Liver (tissue), 9 donors: ENCODE measurements around the gene SHOC2. TPM values are rescaled to one million over a fixed set of nuclear protein-coding genes. Genes with fewer than 3 reads are reported as not detected.

Experiments used
- DNase-seq: peaks from one replicate; pipeline ENCODE4 v3.0.0-alpha.2; 2017; ENCODE audit warnings: low spot score
- H3K27ac ChIP-seq, 2 donors: one replicate each; pipeline ENCODE4 v1.7.0; 2013; ENCODE audit warnings: inconsistent platforms in 2 of 2, low read length in 2 of 2, control low read depth in 1 of 2, low read depth in 1 of 2, mild to moderate bottlenecking in 1 of 2
- H3K27me3 ChIP-seq, 4 donors: one replicate each; pipeline versions ENCODE4 v1.6.1 to v1.7.0; 2013; ENCODE audit warnings: low read length in 3 of 4, inconsistent platforms in 1 of 4, mild to moderate bottlenecking in 1 of 4, moderate library complexity in 1 of 4; ENCODE audit not compliant: control insufficient read depth in 4 of 4, insufficient read depth in 4 of 4
- H3K36me3 ChIP-seq, 4 donors: one replicate each; pipeline versions ENCODE4 v1.6.1 to v1.7.0; 2013; ENCODE audit warnings: low read length in 3 of 4, mild to moderate bottlenecking in 3 of 4, low read depth in 1 of 4, moderate library complexity in 1 of 4; ENCODE audit not compliant: control insufficient read depth in 4 of 4, insufficient read depth in 3 of 4
- H3K4me1 ChIP-seq, 4 donors: one replicate each; pipeline versions ENCODE4 v1.6.1 to v1.7.0; 2013; ENCODE audit warnings: low read length in 3 of 4, mild to moderate bottlenecking in 3 of 4, moderate library complexity in 1 of 4; ENCODE audit not compliant: control insufficient read depth in 4 of 4, insufficient read depth in 4 of 4
- H3K4me3 ChIP-seq, 3 donors: one replicate each; pipeline versions ENCODE4 v1.6.1 to v1.7.0; 2013; ENCODE audit warnings: low read length in 3 of 3, control low read depth in 1 of 3, low read depth in 1 of 3, mild to moderate bottlenecking in 1 of 3
- H3K9ac ChIP-seq, 2 donors: one replicate each; pipeline ENCODE4 v1.7.0; 2013; ENCODE audit warnings: low read length in 2 of 2, mild to moderate bottlenecking in 2 of 2, moderate library complexity in 2 of 2, control low read depth in 1 of 2, low read depth in 1 of 2
- H3K9me3 ChIP-seq, 4 donors: one replicate each; pipeline versions ENCODE4 v1.6.1 to v1.7.0; 2013; ENCODE audit warnings: low read length in 3 of 4; ENCODE audit not compliant: control insufficient read depth in 4 of 4
- EGR1 ChIP-seq, 2 donors: IDR thresholded peaks; 2 replicates each; pipeline ENCODE4 v1.6.1; 2016 to 2018; ENCODE audit warnings: antibody characterized with exemption in 2 of 2, low read depth in 2 of 2
- FOXA1 ChIP-seq: IDR thresholded peaks from 2 replicates; pipeline ENCODE4 v1.6.1; 2016; ENCODE audit warnings: antibody characterized with exemption
- FOXA2 ChIP-seq: IDR thresholded peaks from 2 replicates; pipeline ENCODE4 v1.6.1; 2016; ENCODE audit warnings: antibody characterized with exemption
- HNF4A ChIP-seq, 2 donors: conservative IDR thresholded peaks; 2 replicates each; pipeline ENCODE4 v1.6.1; 2016; ENCODE audit warnings: antibody characterized with exemption in 2 of 2, mild to moderate bottlenecking in 2 of 2
- HNF4G ChIP-seq: IDR thresholded peaks from 2 replicates; pipeline ENCODE4 v1.6.1; 2016; ENCODE audit warnings: antibody characterized with exemption
- JUND ChIP-seq, 2 donors: IDR thresholded peaks; 2 replicates each; pipeline ENCODE4 v1.6.1; 2016; ENCODE audit warnings: antibody characterized with exemption in 2 of 2
- NR2F2 ChIP-seq: IDR thresholded peaks from 2 replicates; pipeline ENCODE4 v1.6.1; 2016; ENCODE audit warnings: antibody characterized with exemption
- RAD21 ChIP-seq, 2 donors: IDR thresholded peaks; 2 replicates each; pipeline ENCODE4 v1.6.1; 2016; ENCODE audit warnings: antibody characterized with exemption in 2 of 2, mild to moderate bottlenecking in 2 of 2
- RXRA ChIP-seq, 2 donors: IDR thresholded peaks; 2 replicates each; pipeline ENCODE4 v1.6.1; 2017 to 2018; ENCODE audit warnings: antibody characterized with exemption in 2 of 2, mild to moderate bottlenecking in 1 of 2
- SP1 ChIP-seq: IDR thresholded peaks from 2 replicates; pipeline ENCODE4 v1.6.1; 2018; ENCODE audit warnings: antibody characterized with exemption, mild to moderate bottlenecking
- TAF1 ChIP-seq: conservative IDR thresholded peaks from 2 replicates; pipeline ENCODE4 v1.6.1; 2016; ENCODE audit warnings: antibody characterized with exemption, mild to moderate bottlenecking
- YY1 ChIP-seq: IDR thresholded peaks from 2 replicates; pipeline ENCODE4 v1.6.1; 2016; ENCODE audit warnings: antibody characterized with exemption, mild to moderate bottlenecking
- WGBS: extraction: QIAGEN DNeasy Blood & Tissue Kit; methylation state at CpG from one replicate; pipeline ENCODE4 v1.1.7; 2013; 5-methylcytosine and 5-hydroxymethylcytosine counted together
- polyA plus RNA-seq, 2 donors: library from polyadenylated mRNA; stranded (reverse) in 1 of 2; unstranded in 1 of 2; fragments of 200-250 nt in 1 of 2; fragments of >200 nt in 1 of 2; fragmentation: Nextera tagmentation in 1 of 2; extraction: Ambion mirVana in 1 of 2; gene quantifications; one replicate each; pipeline versions ENCODE4 v1.2.1 to v1.2.3, GENCODE V29; 2013 to 2015
- total RNA-seq, 2 donors: library from RNA; depleted of rRNA; stranded (reverse); fragments of >200 nt; gene quantifications; one replicate each; pipeline ENCODE4 v1.2.3, GENCODE V29; 2014
- TF ChIP-seq, protein P1 (sequence below): IDR thresholded peaks from 2 replicates; pipeline ENCODE4 v1.6.1; 2016; ENCODE audit warnings: antibody characterized with exemption
- TF ChIP-seq, protein P2 (sequence below): IDR thresholded peaks from 2 replicates; pipeline ENCODE4 v1.6.1; 2016; ENCODE audit warnings: antibody characterized with exemption, mild to moderate bottlenecking
- TF ChIP-seq, protein P3 (sequence below): fragments of 150-350 bp; IDR thresholded peaks from 2 replicates; pipeline ENCODE4 v1.5.1; 2017; ENCODE audit warnings: improper control_type of control experiment, low read depth, low read length; ENCODE audit not compliant: missing input control
- TF ChIP-seq, protein P4 (sequence below): IDR thresholded peaks from 2 replicates; pipeline ENCODE4 v1.6.1; 2016; ENCODE audit warnings: antibody characterized with exemption
- TF ChIP-seq, protein P5 (sequence below): IDR thresholded peaks from 2 replicates; pipeline ENCODE4 v1.6.1; 2016; ENCODE audit warnings: antibody characterized with exemption
- donor health status: healthy.
- donor health status: healthy.
- donor health status: healthy.
- donor health status: healthy.
- donor health status: healthy.

SHOC2 gene
- total and polyA plus RNA-seq, 4 donors: 7.8 to 33.7 (median 17.9) TPM

DNA sequence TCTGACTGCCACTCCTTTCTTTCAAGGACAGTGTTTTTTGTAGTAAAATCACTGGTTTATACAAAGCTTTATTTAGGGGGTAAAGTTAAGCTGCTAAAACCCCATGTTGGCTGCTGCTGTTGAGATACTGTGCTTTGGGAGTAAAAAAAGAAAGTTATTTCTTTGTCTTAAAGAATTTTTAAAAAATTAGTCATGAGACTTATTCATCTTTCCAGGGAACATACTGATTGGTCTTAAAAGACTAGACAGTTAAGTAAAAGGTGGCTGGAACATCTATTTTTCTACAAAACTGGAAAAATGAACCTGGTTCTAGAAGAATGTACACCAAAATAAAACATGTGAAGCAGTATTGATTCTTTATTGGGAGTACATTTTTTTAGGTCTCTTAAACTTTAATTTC, 21.0 kb upstream of the SHOC2 start:
- no peak for DNase-seq
- Histone ChIP-seq H3K36me3 (peaks cover 0 to 35% (median 12%) of the 10 kb centered on the region in 4 donors), H3K9ac (no peak overlapping the region), H3K4me3 (no peak overlapping the region), H3K4me1 (peaks cover 3 to 11% (median 6%) of the 10 kb centered on the region in 4 donors), H3K9me3 (no peaks in the 10 kb centered on the region), H3K27me3 (no peaks in the 10 kb centered on the region), H3K27ac (no peak overlapping the region)
- TF ChIP-seq, protein P1, sequence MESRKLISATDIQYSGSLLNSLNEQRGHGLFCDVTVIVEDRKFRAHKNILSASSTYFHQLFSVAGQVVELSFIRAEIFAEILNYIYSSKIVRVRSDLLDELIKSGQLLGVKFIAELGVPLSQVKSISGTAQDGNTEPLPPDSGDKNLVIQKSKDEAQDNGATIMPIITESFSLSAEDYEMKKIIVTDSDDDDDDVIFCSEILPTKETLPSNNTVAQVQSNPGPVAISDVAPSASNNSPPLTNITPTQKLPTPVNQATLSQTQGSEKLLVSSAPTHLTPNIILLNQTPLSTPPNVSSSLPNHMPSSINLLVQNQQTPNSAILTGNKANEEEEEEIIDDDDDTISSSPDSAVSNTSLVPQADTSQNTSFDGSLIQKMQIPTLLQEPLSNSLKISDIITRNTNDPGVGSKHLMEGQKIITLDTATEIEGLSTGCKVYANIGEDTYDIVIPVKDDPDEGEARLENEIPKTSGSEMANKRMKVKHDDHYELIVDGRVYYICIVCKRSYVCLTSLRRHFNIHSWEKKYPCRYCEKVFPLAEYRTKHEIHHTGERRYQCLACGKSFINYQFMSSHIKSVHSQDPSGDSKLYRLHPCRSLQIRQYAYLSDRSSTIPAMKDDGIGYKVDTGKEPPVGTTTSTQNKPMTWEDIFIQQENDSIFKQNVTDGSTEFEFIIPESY: no peak
- TF ChIP-seq, protein P2, sequence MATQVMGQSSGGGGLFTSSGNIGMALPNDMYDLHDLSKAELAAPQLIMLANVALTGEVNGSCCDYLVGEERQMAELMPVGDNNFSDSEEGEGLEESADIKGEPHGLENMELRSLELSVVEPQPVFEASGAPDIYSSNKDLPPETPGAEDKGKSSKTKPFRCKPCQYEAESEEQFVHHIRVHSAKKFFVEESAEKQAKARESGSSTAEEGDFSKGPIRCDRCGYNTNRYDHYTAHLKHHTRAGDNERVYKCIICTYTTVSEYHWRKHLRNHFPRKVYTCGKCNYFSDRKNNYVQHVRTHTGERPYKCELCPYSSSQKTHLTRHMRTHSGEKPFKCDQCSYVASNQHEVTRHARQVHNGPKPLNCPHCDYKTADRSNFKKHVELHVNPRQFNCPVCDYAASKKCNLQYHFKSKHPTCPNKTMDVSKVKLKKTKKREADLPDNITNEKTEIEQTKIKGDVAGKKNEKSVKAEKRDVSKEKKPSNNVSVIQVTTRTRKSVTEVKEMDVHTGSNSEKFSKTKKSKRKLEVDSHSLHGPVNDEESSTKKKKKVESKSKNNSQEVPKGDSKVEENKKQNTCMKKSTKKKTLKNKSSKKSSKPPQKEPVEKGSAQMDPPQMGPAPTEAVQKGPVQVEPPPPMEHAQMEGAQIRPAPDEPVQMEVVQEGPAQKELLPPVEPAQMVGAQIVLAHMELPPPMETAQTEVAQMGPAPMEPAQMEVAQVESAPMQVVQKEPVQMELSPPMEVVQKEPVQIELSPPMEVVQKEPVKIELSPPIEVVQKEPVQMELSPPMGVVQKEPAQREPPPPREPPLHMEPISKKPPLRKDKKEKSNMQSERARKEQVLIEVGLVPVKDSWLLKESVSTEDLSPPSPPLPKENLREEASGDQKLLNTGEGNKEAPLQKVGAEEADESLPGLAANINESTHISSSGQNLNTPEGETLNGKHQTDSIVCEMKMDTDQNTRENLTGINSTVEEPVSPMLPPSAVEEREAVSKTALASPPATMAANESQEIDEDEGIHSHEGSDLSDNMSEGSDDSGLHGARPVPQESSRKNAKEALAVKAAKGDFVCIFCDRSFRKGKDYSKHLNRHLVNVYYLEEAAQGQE: no peak
- TF ChIP-seq SP1 (no peak), RAD21 (IDR thresholded peaks at IDR 0.05) (no peak), TAF1 (no peak)
- TF ChIP-seq, protein P3, sequence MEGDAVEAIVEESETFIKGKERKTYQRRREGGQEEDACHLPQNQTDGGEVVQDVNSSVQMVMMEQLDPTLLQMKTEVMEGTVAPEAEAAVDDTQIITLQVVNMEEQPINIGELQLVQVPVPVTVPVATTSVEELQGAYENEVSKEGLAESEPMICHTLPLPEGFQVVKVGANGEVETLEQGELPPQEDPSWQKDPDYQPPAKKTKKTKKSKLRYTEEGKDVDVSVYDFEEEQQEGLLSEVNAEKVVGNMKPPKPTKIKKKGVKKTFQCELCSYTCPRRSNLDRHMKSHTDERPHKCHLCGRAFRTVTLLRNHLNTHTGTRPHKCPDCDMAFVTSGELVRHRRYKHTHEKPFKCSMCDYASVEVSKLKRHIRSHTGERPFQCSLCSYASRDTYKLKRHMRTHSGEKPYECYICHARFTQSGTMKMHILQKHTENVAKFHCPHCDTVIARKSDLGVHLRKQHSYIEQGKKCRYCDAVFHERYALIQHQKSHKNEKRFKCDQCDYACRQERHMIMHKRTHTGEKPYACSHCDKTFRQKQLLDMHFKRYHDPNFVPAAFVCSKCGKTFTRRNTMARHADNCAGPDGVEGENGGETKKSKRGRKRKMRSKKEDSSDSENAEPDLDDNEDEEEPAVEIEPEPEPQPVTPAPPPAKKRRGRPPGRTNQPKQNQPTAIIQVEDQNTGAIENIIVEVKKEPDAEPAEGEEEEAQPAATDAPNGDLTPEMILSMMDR: no peak
- TF ChIP-seq, protein P4, sequence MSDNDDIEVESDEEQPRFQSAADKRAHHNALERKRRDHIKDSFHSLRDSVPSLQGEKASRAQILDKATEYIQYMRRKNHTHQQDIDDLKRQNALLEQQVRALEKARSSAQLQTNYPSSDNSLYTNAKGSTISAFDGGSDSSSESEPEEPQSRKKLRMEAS: no peak

DNA sequence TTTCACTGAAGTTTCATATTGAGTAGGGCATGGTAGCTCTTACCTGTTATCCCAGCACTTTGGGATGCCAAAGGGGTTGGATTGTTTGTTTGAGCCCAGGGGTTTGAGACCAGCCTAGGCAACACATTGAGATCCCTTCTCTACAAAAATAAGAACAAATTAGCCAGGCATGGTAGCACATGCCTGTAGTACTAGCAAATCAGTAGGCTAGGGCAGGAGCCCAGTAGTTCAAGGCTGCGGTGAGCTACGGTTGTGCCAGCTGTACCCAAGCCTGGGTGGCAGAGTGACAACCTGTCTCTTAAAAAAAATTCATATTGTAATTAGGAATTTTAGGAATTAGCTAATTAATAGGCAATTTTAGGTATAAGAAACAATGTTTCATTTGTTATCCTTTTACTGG, 18.4 kb upstream of the SHOC2 start:
- no peak overlapping the region for H3K4me3 ChIP-seq
- WGBS: 95% methylated on average over 2 of the region's 2 CpGs
- peaks cover 0 to 21% (median 8%) of the 10 kb centered on the region in 4 donors for H3K36me3 ChIP-seq
- H3K27me3 ChIP-seq: no peaks in the 10 kb centered on the region
- H3K9me3 ChIP-seq: no peaks in the 10 kb centered on the region
- DNase-seq: no peak
- no peak overlapping the region for H3K27ac ChIP-seq
- peaks cover 3 to 10% (median 4%) of the 10 kb centered on the region in 4 donors for H3K4me1 ChIP-seq
- no peak overlapping the region for H3K9ac ChIP-seq
- TF ChIP-seq FOXA2 (no peak), YY1 (no peak), TAF1 (no peak), SP1 (no peak), NR2F2 (no peak), HNF4G (no peak), FOXA1 (no peak), EGR1 (IDR thresholded peaks at IDR 0.05; ENCODE audit: low read depth in 2 of 2) (no peak), HNF4A (conservative IDR thresholded peaks at IDR 0.05) (no peak), RXRA (IDR thresholded peaks at IDR 0.05) (no peak), RAD21 (IDR thresholded peaks at IDR 0.05) (no peak), JUND (IDR thresholded peaks at IDR 0.05) (no peak)
- TF ChIP-seq, protein P2: no peak
- TF ChIP-seq, protein P4: no peak
- TF ChIP-seq, protein P3: no peak
- TF ChIP-seq, protein P5, sequence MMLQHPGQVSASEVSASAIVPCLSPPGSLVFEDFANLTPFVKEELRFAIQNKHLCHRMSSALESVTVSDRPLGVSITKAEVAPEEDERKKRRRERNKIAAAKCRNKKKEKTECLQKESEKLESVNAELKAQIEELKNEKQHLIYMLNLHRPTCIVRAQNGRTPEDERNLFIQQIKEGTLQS: no peak
